Heart right ventricle (tissue), 16 donors: ENCODE measurements around the gene LOXHD1. TPM values are rescaled to one million over a fixed set of nuclear protein-coding genes. Genes with fewer than 3 reads are reported as not detected.

Experiments
- ATAC-seq, 8 donors: fragments of 200-7000 bp; cut with Tn5 transposase; one replicate each; pipeline ENCODE4 v1.9.1; 2020; ENCODE audit warnings: mild to moderate bottlenecking in 8 of 8, moderate library complexity in 8 of 8, moderate number of reproducible peaks in 1 of 8
- DNase-seq, 2 donors: peaks; one replicate each; pipeline ENCODE4 v3.0.0-alpha.2; 2020
- H3K27ac ChIP-seq, 10 donors: fragments of 200-600 bp; sonication (generic) in 2 of 10; one replicate each; pipeline versions ENCODE4 v1.5.0 to v1.8.0; 2020 to 2022; ENCODE audit warnings: mild to moderate bottlenecking in 3 of 10
- H3K27me3 ChIP-seq, 7 donors: fragments of 200-600 bp; one replicate each; pipeline ENCODE4 v1.8.0; 2021 to 2022; ENCODE audit warnings: mild to moderate bottlenecking in 2 of 7
- H3K36me3 ChIP-seq, 9 donors: fragments of 200-600 bp; sonication (generic) in 1 of 9; one replicate each; pipeline versions ENCODE4 v1.5.0 to v1.8.0; 2020 to 2022; ENCODE audit warnings: mild to moderate bottlenecking in 2 of 9
- H3K4me1 ChIP-seq, 9 donors: fragments of 200-600 bp; sonication (generic) in 1 of 9; one replicate each; pipeline versions ENCODE4 v1.5.0 to v1.8.0; 2020 to 2022; ENCODE audit warnings: mild to moderate bottlenecking in 4 of 9
- H3K4me3 ChIP-seq, 10 donors: fragments of 200-600 bp; sonication (generic) in 2 of 10; one replicate each; pipeline versions ENCODE4 v1.5.0 to v1.8.0; 2020 to 2022; ENCODE audit warnings: mild to moderate bottlenecking in 7 of 10, moderate library complexity in 2 of 10
- H3K9me3 ChIP-seq, 11 donors: fragments of 200-600 bp in 10 of 11; sonication (generic) in 2 of 11; one replicate each; pipeline versions ENCODE4 v1.5.0 to v1.8.0; 2013 to 2022; ENCODE audit warnings: mild to moderate bottlenecking in 2 of 11, control low read depth in 1 of 11, moderate library complexity in 1 of 11
- CTCF ChIP-seq, 9 donors: fragments of 200-600 bp; sonication (generic) in 2 of 9; IDR thresholded peaks; one replicate each; pipeline versions ENCODE4 v1.5.0 to v1.8.0; 2021 to 2022; ENCODE audit warnings: antibody characterized with exemption in 9 of 9, mild to moderate bottlenecking in 5 of 9, moderate library complexity in 1 of 9
- WGBS, 2 donors: extraction: QIAGEN DNeasy Blood & Tissue Kit; methylation state at CpG; one replicate each; pipeline ENCODE4 v1.1.7; 2013; ENCODE audit warnings: inconsistent platforms in 1 of 2; 5-methylcytosine and 5-hydroxymethylcytosine counted together
- intact Hi-C, 10 donors: fragments of 100-400 bp; cut with DNase I; formaldehyde crosslinking; loops; one replicate each; pipeline versions ENCODE4 v1.11.1 to v1.14.2; 2022
- long read RNA-seq, 3 donors: library from polyadenylated mRNA; unstranded; transcript quantifications; one replicate each; pipeline ENCODE4 v2.0.0, GENCODE V29; 2020 to 2021
- polyA plus RNA-seq, 2 donors: library from polyadenylated mRNA; stranded (reverse); fragments of 200-250 nt; gene quantifications; one replicate each; pipeline ENCODE4 v1.2.3, GENCODE V29; 2013
- total RNA-seq, 10 donors: library from RNA; stranded (reverse); fragmentation: NEBNext Ultra II Directional in 3 of 10; extraction: Animal tissue kit (Norgen Biotek cat#: 25700) in 3 of 10; gene quantifications; one replicate each; pipeline versions ENCODE4 v1.2.1 to v1.2.4, GENCODE V29; 2021 to 2023
- donor health status: Arrhythmogenic right ventricular cardiomyopathy.
- donor health status: ischemic (EF 13 %, LVEDD 7.1; RV severe dilation, severe dysfunction).
- donor health status: healthy with polysubstance abuse.
- donor health status: DM: no; HTN: yes; CAD: no.
- donor health status: DM: no; HTN: no; CAD: no.
- donor health status: ischemic (EF 25% LVEDD 6.9; RV normal size, moderate dysfunction).
- donor health status: ischemic (EF 25% LVEDD 5.7; RV mildly dilated, moderate dysfunction).
- donor health status: healthy.
- donor health status: DM: yes; HTN: yes; CAD: no.
- donor health status: Ischemic cardiomyopathy.
- donor health status: ischemic (EF 35%, LVEDD 5.7; RV mildly dilated, moderate dysfunction).
- donor health status: nonischemic (EF 11% LVEDD 7.7; RV severe dilation, severe dysfunction).
- donor health status: DM: yes; HTN: yes; CAD: no.
- donor health status: PGD.
- donor health status: ischemic (EF 29% LVEDD 5.4; RV normal size, mild dysfunction).
- donor health status: nonischemic (EF 23%, LVEDD 6.1; RV moderate dilation, normal function).

Gene LOXHD1
- total RNA-seq (1 to 10 TPM in 4 of 10 donors, under 1 TPM in 6; 0.15 to 1.9 (median 0.95) TPM), polyA plus RNA-seq (under 1 TPM; 0.19 to 0.51 TPM)
- long read RNA-seq, donor 1 = 0 reads
- long read RNA-seq, donor 2 = 0 reads
- long read RNA-seq, donor 3 = 0 reads

- H3K27ac ChIP-seq = no peak within 1 kb of the TSS
- 77 to 80% methylated on average over 25 of the region's 25 CpGs for WGBS, 2 donors
- no peaks in the 10 kb centered on the region for H3K27me3 ChIP-seq
- H3K4me3 ChIP-seq = no peak within 1 kb of the TSS
- DNase-seq (no peak), ATAC-seq (peak in 1 of 8 donors; percentile 18)
- no peaks in the 10 kb centered on the region for H3K36me3 ChIP-seq
- intact Hi-C loops = loop anchor here (2.0 to 10.0 kb wide), 12 partner anchors 100 to 510 kb away; a partner anchor contains a TSS
- no peaks in the 10 kb centered on the region for H3K9me3 ChIP-seq
- TF ChIP-seq CTCF (IDR thresholded peaks at IDR 0.05) = no peak
- no peaks in the 10 kb centered on the region for H3K4me1 ChIP-seq
Measured at GRCh38 chr18:46657115-46657955, at the start of gene LOXHD1. LOXHD1 (minus strand) TSS chr18:46657220; CDS start chr18:46657033, 187 bp downstream.

GRCh38 chr18:46705521-46705920 lies 48.5 kb upstream of the LOXHD1 start:
- Histone ChIP-seq H3K4me3 (no peak overlapping the region), H3K9me3 (no peaks in the 10 kb centered on the region), H3K36me3 (no peaks in the 10 kb centered on the region), H3K27me3 (no peaks in the 10 kb centered on the region), H3K27ac (no peak overlapping the region), H3K4me1 (peaks cover 0 to 7% (median 1%) of the 10 kb centered on the region in 9 donors)
- TF ChIP-seq CTCF (IDR thresholded peaks at IDR 0.05) = no peak
- 63 to 68% methylated on average over 5 of the region's 5 CpGs for WGBS, 2 donors
- intact Hi-C loops = no loop called here
- ATAC-seq (no peak), DNase-seq (no peak)

GRCh38 chr18:46704816-46705215 lies 47.8 kb upstream of the LOXHD1 start:
- Histone ChIP-seq H3K4me3 (no peak overlapping the region), H3K9me3 (no peaks in the 10 kb centered on the region), H3K27ac (no peak overlapping the region), H3K4me1 (peaks cover 0 to 5% (median 0%) of the 10 kb centered on the region in 9 donors), H3K36me3 (no peaks in the 10 kb centered on the region), H3K27me3 (no peaks in the 10 kb centered on the region)
- intact Hi-C loops = no loop called here
- DNase-seq (no peak), ATAC-seq (no peak)
- 87 to 88% methylated on average over 4 of the region's 4 CpGs for WGBS, 2 donors
- no peak for TF ChIP-seq CTCF (IDR thresholded peaks at IDR 0.05)

- no peak overlapping the region for H3K27ac ChIP-seq
- TF ChIP-seq CTCF (IDR thresholded peaks at IDR 0.05) = no peak
- intact Hi-C loops = no loop called here
- no peaks in the 10 kb centered on the region for H3K27me3 ChIP-seq
- peaks cover 0 to 5% (median 0%) of the 10 kb centered on the region in 9 donors for H3K4me1 ChIP-seq
- no peaks in the 10 kb centered on the region for H3K36me3 ChIP-seq
- DNase-seq = no peak
- H3K9me3 ChIP-seq = no peaks in the 10 kb centered on the region
- 67 to 69% methylated on average over 7 of the region's 7 CpGs for WGBS, 2 donors
- no peak for ATAC-seq
- H3K4me3 ChIP-seq = no peak overlapping the region
Measured at GRCh38 chr18:46704189-46704588, 47.2 kb upstream of the LOXHD1 start.
